Stimulated activated CD4-positive, alpha-beta T cell treated with anti-CD3 and anti-CD28 coated beads, Interleukin-2, amount 100 ng/mL, for 48 hours (primary cell): ENCODE measurements around the gene ITGB2.
A peak's percentile ranks its signal among the peaks of the same experiment; 100 is the strongest.

ENCODE experiments used
- DNase-seq, 2 donors: peaks; one replicate each; pipeline ENCODE4 v3.0.0-alpha.2; 2020

The ITGB2 gene

DNA sequence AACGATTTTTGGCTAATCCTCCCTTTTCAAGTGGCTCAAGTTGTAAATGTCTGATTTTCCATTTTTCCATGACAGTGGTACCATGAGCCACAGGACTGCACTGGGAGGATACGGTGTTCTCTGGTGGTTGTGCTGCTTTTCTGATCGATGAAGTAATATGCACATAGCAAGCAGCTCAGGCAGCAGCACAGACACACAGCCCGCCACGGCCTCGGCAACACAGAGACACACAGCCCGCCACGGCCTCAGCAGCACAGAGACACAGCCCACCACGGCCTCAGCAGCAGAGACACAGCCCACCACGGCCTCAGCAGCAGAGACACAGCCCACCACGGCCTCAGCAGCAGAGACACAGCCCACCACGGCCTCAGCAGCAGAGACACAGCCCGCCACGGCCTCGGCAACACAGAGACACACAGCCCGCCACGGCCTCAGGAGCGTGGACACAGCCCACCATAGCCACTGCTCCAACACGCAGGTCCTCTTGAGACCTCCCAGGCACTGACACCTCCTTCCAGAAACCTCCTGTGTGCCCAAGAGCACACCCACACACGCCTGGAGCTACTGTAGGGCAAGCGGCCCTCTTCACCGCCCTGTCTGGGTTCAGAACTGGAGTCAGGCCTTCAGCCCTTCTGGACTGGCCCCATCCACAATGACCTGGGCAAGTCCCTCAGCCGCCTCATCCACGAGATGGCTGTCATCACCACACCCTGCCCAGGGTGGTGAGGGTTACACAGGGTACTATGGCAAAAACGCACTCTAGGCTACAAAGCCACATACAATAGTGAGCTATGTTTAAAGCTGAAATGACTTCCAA is 57.6 kb downstream of the ITGB2 start:
- DNase-seq, result no peak

DNA sequence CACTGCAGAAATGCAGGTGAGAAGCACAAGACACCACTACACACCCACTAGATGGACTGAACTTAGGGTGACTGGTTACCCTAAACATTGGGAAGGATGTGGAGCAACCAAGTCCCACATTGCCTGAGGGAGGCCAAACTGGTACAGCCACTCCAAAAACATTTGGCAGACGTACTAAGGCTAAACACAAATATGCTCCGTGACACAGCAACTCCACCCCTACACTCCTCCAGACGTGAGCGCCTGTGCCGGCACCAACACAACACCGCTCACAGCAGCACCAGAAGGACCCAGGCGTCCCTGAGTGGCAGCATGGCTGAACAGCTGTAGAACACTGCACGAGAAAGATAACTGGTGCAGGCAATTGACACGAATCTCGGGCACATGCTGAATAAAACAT is 61.9 kb downstream of the ITGB2 start:
- no peak for DNase-seq

GRCh38 chr21:44858291-44858690 is 62.4 kb downstream of the ITGB2 start:
- DNase-seq, result no peak

DNA sequence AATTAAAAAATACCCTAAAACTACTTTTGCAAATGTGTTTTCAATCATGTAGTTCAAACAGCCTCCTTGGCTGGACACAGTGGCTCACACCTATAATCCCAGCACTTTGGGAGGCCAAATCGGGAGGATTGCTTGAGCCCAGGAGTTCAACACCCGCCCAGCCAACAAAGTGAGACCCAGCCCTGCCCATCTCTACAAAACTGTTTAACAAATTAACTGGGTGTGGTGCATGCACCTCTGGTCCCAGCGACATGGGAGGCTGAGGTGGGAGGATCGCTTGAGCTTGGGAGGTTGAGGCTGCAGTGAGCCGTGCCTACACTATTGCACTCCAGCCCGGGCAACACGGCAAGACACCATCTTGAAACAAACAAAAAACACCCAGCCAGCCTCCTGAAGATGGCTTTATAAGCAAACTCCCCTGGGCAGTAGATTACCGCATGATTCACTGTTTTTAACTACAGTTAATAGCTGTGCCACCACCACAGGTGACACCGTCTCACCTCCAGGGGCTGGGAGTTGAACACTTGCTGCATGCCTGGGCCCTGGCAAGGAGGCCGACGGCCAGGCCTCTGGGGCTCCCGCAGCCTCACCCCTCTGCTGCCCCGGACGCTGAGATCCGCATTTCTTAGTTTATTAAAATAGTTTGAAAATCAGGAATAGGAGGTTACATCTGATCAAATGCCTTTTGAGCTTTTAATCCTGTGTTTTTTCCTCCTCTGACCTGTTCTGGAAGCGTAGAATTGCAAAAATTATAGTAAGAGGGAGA is 63.4 kb downstream of the ITGB2 start:
- no peak for DNase-seq

DNA sequence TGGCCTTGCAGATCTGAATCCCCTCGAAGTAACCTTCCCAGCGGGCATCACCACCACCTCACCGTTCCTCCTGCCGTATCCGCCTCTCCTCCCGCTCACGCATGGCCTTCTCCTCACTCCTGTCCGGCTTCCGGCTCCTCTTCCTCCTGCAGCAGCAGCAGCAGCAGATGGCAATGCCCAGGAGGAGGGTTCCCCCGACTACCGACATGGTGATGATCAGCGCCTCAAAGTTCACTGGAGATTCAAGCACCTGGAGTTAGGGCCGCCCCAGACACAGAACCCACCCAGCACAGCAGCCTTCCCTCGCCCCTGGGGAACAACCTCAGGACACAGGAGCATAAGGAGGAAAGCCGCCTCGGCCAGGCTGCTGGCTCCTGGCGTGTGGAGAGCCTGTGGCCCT is 64.6 kb downstream of the ITGB2 start:
- no peak for DNase-seq

GRCh38 chr21:44855572-44855971 is 65.1 kb downstream of the ITGB2 start:
- DNase-seq, result no peak

DNA sequence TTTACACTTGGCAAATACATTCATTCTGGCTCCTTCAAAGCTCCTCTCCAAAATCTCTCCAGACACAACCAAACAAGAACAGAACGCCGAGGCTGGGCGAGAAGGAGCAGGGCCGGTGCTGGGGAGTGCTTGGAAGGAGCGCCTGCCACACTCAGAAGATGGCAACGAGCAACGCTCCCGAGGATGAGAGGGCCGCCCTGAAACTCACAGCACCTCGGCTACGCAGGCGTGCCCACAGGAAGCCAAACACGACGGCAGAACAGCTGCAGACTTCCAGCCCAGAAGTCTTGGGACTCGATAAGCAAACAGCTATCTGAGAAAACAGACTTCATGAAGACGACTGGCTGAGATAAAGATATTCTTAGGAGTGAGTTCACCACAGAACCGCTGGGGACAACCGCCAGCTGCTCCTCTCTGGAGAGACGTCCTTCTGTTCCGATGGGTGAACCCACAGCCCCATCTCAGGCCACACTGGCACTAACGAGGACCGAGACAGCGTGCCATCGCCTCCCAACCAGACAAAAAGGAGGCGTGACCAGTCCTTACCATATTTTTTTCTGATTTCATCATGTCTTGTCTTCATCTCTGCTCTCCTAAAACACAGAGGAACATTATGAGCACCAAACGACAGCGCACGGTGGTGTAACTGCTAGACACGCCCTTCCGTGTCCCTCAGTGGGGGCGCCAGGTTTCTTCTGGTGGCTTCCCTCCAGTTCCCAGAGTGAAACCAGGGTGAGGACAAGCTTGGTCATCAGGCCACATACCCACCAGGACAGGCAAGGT is 65.8 kb downstream of the ITGB2 start:
- no peak for DNase-seq

- DNase-seq, result no peak
These were observed 66.4 kb downstream of the ITGB2 start for GRCh38 chr21:44854391-44854663.

DNA sequence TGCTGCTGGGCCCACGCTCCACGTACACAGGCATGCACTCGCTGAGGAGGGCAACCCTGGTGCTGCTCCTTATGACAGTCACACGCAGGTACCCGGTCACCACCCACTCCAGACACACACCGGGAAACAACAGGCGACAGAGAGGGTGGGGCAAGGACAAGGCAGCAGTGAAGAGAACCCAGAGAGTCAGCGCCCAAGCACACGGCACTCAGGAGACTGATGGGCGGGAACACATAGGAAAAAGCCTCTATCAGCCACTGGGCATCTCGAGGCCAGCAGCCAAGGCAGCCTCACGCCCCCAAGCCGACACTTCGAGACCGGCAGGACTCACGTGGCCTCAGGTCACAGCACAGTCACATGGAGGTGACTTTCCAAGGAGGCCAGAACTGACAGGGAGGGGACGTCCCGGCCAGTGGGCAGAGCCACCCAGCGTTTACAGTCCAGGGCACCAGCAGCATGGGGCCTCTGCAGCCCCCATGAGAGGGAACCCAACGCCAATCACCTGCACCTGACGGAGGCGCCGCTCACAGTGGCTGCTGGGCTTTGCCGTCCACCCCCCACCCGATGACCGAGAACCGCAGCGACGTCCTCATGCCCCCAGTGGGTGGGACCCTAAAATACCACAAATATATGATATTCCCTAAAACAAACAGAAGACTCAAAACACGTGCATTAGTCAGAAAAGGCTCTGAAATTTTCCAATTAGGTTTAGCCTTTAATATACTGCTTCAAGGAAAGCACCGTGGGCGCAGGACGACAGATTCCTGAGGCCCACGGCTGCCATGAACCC is 66.9 kb downstream of the ITGB2 start:
- no peak for DNase-seq

- DNase-seq, result no peak
These were observed 69.6 kb downstream of the ITGB2 start for GRCh38 chr21:44850905-44851657.

DNA sequence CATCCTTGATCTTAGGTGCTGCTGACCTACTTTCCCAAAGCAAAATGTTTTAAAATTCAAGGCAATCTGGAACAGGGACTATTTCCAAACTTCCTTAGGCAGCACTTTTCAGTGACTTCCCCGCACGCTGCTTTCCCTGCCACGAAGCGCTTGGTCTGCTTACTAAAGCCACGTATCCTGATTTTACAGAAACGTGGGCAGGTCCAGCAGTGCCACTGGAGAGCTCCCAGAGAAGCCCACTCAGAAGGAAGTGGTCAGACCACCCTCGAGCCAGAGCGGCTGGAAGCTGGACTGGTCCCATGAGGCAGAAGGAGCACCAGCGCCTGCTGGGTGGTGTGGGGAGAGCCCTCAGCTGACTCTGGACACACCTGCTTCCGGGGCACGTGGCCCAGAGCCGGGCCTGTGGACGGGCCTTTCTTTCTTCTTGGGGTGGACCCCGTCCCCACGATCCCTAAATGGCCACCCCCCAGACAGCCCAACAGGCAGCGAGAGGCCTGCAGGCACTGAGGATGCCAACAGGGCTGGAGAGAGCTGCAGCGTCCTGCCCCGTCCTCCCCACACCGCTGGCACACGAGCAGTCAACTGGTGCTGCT is 70.4 kb downstream of the ITGB2 start:
- no peak for DNase-seq

DNA sequence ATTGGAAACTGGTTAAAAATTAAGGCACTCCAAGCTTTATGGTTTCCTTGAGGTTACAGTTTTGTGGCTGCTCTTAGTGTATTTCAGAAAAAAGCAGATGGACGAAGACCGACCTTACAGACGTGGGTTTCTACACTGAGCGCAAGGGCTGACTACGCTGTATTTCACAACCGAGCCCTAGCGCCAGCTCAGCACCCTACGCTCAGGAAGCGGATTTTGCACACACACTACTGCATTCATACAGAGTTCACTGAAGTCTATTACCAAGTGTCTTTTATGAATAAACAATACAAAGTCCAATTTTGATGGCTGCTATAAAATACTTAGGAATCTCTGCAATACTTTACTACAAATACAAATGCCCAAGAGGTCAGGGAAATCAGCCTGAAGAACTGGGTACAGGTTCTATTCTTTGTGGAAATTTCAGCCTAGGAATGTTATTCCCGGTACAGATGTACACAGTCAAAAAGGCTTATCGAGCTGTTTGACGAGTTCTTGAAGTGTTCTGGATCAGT is 71.0 kb downstream of the ITGB2 start:
- no peak for DNase-seq

DNA sequence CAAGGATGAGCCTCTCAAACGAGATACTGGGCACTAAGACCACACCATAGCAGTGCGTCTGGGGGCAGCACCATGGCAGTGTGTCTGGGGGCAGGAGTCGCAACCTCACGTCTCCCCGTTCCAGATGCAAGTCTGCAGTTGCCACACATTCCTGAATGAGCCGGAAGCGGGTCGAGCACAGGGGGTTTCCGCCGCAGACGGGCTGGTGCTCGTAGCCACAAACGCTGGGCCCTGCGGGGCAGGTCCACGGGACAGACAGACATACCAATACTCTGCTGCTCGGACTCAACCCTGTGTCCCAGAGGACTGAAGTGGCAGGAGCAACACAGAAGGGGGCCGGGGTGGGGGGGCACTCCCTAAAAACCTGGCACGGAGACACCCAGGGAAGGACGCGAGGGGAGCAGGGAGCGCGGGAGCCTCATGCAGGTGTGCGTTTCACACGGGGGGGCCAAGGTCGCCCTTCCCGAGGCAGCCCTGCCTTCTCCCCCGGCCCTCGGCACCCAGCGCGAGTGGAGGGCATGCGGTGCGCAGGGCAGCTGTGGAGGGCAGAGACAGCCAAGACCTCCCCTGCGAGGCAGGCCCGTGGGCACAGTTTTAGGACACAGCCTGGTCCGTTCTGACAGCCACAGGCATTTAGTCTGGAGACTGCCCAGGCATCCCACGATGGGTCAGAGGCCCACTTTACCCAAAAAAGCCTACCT is 71.7 kb downstream of the ITGB2 start:
- no peak for DNase-seq

DNA sequence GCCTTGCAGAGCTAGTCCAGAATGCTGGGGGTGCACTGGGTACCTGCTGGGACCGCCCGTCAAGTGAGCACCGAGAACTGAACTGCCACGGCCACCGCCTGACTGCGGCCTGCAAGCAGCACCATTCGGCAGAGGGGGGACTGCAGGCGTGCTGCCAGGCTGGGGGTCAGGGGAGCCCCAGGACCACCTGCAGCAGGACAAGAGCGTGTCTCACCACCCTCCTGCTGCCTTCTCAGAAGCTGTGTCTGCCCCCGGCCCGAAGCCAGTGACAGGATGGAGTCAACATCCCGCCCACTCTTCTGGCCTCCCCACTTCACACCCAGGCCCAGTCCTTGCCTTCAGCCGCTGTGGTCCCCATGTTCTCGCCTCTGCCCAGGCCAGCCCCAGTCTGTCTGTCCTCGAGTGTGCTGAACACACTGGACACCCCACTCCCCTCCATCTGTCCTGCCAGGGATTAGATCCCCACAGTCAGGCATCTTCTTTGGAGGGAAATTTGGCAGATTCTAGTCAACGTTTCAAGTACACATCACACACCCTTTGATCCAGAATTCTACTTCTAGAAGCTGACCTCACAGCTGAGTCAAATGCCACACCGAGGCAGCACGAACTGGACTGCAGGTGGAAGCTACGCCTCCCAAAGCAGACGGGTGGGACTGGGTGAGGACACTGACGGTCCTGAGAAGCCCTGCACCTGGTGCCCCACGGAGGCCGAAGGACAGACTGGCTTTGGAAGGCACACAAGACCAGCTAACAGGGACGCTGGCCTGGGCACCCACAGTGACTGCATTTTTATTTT is 73.2 kb downstream of the ITGB2 start:
- DNase-seq, result no peak

DNA sequence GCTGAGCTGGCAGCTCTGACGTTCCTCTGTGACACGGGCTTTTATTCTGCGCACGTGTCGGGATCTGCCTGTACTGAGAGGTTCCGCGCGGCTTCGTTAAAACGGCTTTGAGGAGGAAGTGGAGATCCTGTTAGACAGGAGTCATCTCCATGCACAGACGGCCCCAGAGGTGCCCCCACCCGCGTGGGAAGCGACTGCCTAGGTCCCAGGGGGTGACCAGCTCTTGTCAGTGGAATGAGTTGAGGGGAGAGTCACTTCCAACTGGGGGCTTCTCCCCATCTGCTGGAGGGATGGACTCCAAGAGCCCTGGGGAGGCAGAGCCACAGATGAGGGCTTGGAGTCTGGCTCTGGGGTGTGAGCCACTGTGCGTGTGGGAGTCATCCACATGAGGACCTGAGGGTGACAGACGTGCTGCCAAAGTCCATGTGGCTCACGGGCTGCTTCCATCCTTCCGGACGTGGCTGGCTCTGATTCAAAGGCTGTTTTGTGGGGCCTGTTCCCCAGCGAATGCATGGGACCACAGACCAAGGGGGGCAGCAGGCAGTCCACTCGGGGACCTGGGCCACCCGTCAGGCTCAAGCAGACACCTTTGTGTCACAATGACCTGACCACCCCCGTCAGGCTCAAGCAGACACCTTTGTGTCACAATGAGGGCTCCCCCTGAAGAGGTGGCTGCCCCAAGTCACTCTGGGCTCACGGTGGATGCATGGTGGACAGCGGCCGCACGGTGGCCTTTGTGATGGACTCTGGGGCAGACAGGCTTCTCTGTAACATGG is 74.0 kb downstream of the ITGB2 start:
- peak in 1 of 2 donors; percentile 34 for DNase-seq

- DNase-seq, result no peak
These were observed 74.5 kb downstream of the ITGB2 start for GRCh38 chr21:44846224-44846484.

GRCh38 chr21:44845418-44846223 is 75.1 kb downstream of the ITGB2 start:
- peak; percentile 56 to 57 for DNase-seq

DNA sequence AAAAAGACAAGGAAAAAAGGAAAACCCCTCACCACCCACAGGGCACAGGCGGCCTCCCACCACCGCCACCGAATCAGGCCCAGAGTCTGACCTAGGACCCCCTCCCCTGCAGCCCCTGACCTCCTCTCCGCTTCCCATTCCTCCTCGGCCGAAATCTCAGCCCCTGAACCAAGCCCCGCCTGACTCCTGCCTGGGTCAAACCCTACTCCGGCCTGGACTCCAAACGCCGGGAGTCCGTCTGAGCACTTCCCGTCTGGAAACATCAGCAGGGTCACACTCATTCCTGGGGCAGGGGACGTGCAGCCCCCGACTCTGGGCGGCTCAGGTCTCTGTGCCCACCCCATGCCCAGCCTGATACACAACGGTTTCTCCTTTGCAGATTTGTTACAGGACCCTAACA is 76.4 kb downstream of the ITGB2 start:
- no peak for DNase-seq
